Measurements from ENCODE around the gene MCAT. TPM values are rescaled to one million over a fixed set of nuclear protein-coding genes. Genes with fewer than 3 reads are reported as not detected.

MCAT gene
- total RNA-seq, 4 donors from 2014 or later, result 20.2 to 44.4 (median 31.9) TPM

GRCh38 chr22:43182118-43182517 is 38.9 kb upstream of the MCAT start:
- H3K4me3 ChIP-seq, result no peak overlapping the region
- no peak overlapping the region for H3K27ac ChIP-seq
- WGBS, 2 donors, result 87% methylated on average over 10 of the region's 10 CpGs
- TF ChIP-seq POLR2A (IDR thresholded peaks at IDR 0.05) (no peak), CTCF (IDR thresholded peaks at IDR 0.05) (no peak), EP300 (IDR thresholded peaks at IDR 0.05) (no peak)
- no peak for DNase-seq (ENCODE audit: low spot score in 2 of 2)
- H3K9me3 ChIP-seq, result no peaks in the 10 kb centered on the region
- H3K27me3 ChIP-seq, result no peaks in the 10 kb centered on the region
- peaks cover 2 to 62% (median 13%) of the 10 kb centered on the region in 3 donors for H3K36me3 ChIP-seq
- peaks cover 0 to 28% (median 5%) of the 10 kb centered on the region in 4 donors for H3K4me1 ChIP-seq

GRCh38 chr22:43181321-43182076 is 38.3 kb upstream of the MCAT start:
- H3K36me3 ChIP-seq, result peaks cover 2 to 68% (median 13%) of the 10 kb centered on the region in 3 donors
- TF ChIP-seq CTCF (IDR thresholded peaks at IDR 0.05), result no peak
- no peak for TF ChIP-seq POLR2A (IDR thresholded peaks at IDR 0.05)
- no peak for TF ChIP-seq EP300 (IDR thresholded peaks at IDR 0.05)
- no peaks in the 10 kb centered on the region for H3K9me3 ChIP-seq
- H3K4me1 ChIP-seq, result peaks cover 0 to 27% (median 5%) of the 10 kb centered on the region in 4 donors
- H3K27ac ChIP-seq, result no peak overlapping the region
- no peaks in the 10 kb centered on the region for H3K27me3 ChIP-seq
- no peak for DNase-seq (ENCODE audit: low spot score in 2 of 2)
- no peak overlapping the region for H3K4me3 ChIP-seq
- 79 to 83% methylated on average over 12 to 13 of the region's 13 CpGs for WGBS, 2 donors

GRCh38 chr22:43180670-43181069 is 37.5 kb upstream of the MCAT start:
- no peaks in the 10 kb centered on the region for H3K9me3 ChIP-seq
- H3K4me3 ChIP-seq, result no peak overlapping the region
- no peak for TF ChIP-seq CTCF (IDR thresholded peaks at IDR 0.05)
- no peak for TF ChIP-seq POLR2A (IDR thresholded peaks at IDR 0.05)
- TF ChIP-seq EP300 (IDR thresholded peaks at IDR 0.05), result no peak
- peaks cover 0 to 19% (median 3%) of the 10 kb centered on the region in 4 donors for H3K4me1 ChIP-seq
- no peaks in the 10 kb centered on the region for H3K27me3 ChIP-seq
- no peak overlapping the region for H3K27ac ChIP-seq
- WGBS, 2 donors, result 91% methylated on average over 14 of the region's 15 CpGs; no CpG with 5 or more reads in 1 of the 2 donors
- DNase-seq (ENCODE audit: low spot score in 2 of 2), result no peak
- H3K36me3 ChIP-seq, result peaks cover 2 to 76% (median 13%) of the 10 kb centered on the region in 3 donors

GRCh38 chr22:43179911-43180195 is 36.7 kb upstream of the MCAT start:
- Histone ChIP-seq H3K27me3 (no peaks in the 10 kb centered on the region), H3K9me3 (no peaks in the 10 kb centered on the region), H3K4me3 (no peak overlapping the region), H3K36me3 (peaks cover 2 to 84% (median 13%) of the 10 kb centered on the region in 3 donors), H3K27ac (no peak overlapping the region), H3K4me1 (peaks cover 0 to 11% (median 0%) of the 10 kb centered on the region in 4 donors)
- no peak for TF ChIP-seq CTCF (IDR thresholded peaks at IDR 0.05)
- no peak for TF ChIP-seq POLR2A (IDR thresholded peaks at IDR 0.05)
- no peak for TF ChIP-seq EP300 (IDR thresholded peaks at IDR 0.05)
- 97 to 98% methylated on average over 15 of the region's 15 CpGs for WGBS, 2 donors
- DNase-seq (ENCODE audit: low spot score in 2 of 2), result no peak

- peaks cover 0 to 7% (median 0%) of the 10 kb centered on the region in 4 donors for H3K4me1 ChIP-seq
- peaks cover 2 to 90% (median 17%) of the 10 kb centered on the region in 3 donors for H3K36me3 ChIP-seq
Observed at GRCh38 chr22:43179146-43179910, 36.1 kb upstream of the MCAT start.

More at GRCh38 chr22:43179146-43179910, 36.1 kb upstream of the MCAT start:
- no peaks in the 10 kb centered on the region for H3K9me3 ChIP-seq
- no peak overlapping the region for H3K4me3 ChIP-seq
- DNase-seq (ENCODE audit: low spot score in 2 of 2), result no peak
- WGBS, 2 donors, result 95 to 96% methylated on average over 16 to 23 of the region's 25 CpGs
- TF ChIP-seq CTCF (IDR thresholded peaks at IDR 0.05), result no peak
- TF ChIP-seq EP300 (IDR thresholded peaks at IDR 0.05), result no peak
- TF ChIP-seq POLR2A (IDR thresholded peaks at IDR 0.05), result no peak
- H3K27me3 ChIP-seq, result no peaks in the 10 kb centered on the region
- no peak overlapping the region for H3K27ac ChIP-seq

All from tibial nerve (tissue), 4 donors.